ENCODE measurements around the gene HSBP1. TPM values are rescaled to one million over a fixed set of nuclear protein-coding genes. Genes with fewer than 3 reads are reported as not detected.

HSBP1 gene
- total and polyA plus RNA-seq, 9 of the 15 experiments (the other 6 are each of a cell fraction or from before 2014, with no cell fraction given), result 84.9 to 677 (median 204) TPM

DNA sequence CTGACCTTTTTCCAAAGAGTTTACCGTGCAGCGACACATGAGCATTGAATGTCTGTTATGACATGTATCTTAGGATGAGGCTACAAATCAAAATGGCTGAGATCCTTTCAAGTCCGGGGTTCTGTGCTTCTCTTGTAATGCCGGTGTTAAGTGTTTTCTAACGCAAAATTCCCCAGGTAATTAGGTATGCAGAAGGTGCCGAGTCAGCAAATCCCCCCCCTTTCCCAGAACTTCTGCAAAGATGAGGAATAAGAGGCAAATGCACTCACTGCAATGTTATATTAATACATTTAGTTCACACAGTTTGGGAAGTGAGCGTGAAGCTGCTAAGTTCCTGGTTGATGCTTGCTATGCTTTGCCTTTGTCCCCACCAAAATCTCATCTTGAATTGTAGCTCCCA, 54.9 kb downstream of the HSBP1 start (continued):
- TF ChIP-seq, protein P1, sequence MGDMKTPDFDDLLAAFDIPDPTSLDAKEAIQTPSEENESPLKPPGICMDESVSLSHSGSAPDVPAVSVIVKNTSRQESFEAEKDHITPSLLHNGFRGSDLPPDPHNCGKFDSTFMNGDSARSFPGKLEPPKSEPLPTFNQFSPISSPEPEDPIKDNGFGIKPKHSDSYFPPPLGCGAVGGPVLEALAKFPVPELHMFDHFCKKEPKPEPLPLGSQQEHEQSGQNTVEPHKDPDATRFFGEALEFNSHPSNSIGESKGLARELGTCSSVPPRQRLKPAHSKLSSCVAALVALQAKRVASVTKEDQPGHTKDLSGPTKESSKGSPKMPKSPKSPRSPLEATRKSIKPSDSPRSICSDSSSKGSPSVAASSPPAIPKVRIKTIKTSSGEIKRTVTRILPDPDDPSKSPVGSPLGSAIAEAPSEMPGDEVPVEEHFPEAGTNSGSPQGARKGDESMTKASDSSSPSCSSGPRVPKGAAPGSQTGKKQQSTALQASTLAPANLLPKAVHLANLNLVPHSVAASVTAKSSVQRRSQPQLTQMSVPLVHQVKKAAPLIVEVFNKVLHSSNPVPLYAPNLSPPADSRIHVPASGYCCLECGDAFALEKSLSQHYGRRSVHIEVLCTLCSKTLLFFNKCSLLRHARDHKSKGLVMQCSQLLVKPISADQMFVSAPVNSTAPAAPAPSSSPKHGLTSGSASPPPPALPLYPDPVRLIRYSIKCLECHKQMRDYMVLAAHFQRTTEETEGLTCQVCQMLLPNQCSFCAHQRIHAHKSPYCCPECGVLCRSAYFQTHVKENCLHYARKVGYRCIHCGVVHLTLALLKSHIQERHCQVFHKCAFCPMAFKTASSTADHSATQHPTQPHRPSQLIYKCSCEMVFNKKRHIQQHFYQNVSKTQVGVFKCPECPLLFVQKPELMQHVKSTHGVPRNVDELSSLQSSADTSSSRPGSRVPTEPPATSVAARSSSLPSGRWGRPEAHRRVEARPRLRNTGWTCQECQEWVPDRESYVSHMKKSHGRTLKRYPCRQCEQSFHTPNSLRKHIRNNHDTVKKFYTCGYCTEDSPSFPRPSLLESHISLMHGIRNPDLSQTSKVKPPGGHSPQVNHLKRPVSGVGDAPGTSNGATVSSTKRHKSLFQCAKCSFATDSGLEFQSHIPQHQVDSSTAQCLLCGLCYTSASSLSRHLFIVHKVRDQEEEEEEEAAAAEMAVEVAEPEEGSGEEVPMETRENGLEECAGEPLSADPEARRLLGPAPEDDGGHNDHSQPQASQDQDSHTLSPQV (IDR thresholded peaks at IDR 0.05), result no peak
- TF ChIP-seq ZC3H8 (IDR thresholded peaks at IDR 0.05), result no peak
- TF ChIP-seq HNRNPL (IDR thresholded peaks at IDR 0.05; ENCODE audit: low read depth, low read length), result no peak
- peak; percentile 66 for TF ChIP-seq C11orf30 (IDR thresholded peaks at IDR 0.05; ENCODE audit: low read depth)
- TF ChIP-seq MTF1 (CRISPR knock-in tag; IDR thresholded peaks at IDR 0.05; ENCODE audit: borderline replicate concordance), result no peak
- TF ChIP-seq RFX5 (IDR thresholded peaks at IDR 0.05; ENCODE audit: low read depth, low read length), result no peak
- TF ChIP-seq POLR2G (IDR thresholded peaks at IDR 0.05; ENCODE audit: low read depth, low read length), result no peak
- peak; percentile 87 for TF ChIP-seq MAFF (IDR thresholded peaks at IDR 0.05; ENCODE audit: low read length)
- TF ChIP-seq, protein P2, sequence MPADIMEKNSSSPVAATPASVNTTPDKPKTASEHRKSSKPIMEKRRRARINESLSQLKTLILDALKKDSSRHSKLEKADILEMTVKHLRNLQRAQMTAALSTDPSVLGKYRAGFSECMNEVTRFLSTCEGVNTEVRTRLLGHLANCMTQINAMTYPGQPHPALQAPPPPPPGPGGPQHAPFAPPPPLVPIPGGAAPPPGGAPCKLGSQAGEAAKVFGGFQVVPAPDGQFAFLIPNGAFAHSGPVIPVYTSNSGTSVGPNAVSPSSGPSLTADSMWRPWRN (IDR thresholded peaks at IDR 0.05; ENCODE audit: low read depth), result no peak
- no peak for TF ChIP-seq ZNF347 (CRISPR knock-in tag; IDR thresholded peaks at IDR 0.05; ENCODE audit: low read depth)
- TF ChIP-seq HMG20A (CRISPR knock-in tag; conservative IDR thresholded peaks at IDR 0.05), result no peak
- no peak for TF ChIP-seq TCF7L2 (IDR thresholded peaks at IDR 0.05; ENCODE audit: low read depth, low read length)
- no peak for TF ChIP-seq ZNF143 (CRISPR knock-in tag; IDR thresholded peaks at IDR 0.05)
- TF ChIP-seq JUNB (CRISPR knock-in tag; conservative IDR thresholded peaks at IDR 0.05), result no peak
- TF ChIP-seq KLF10 (CRISPR knock-in tag; IDR thresholded peaks at IDR 0.05), result no peak
- peak; percentile 83 for TF ChIP-seq ZNF316 (IDR thresholded peaks at IDR 0.05)
- TF ChIP-seq SRSF9 (IDR thresholded peaks at IDR 0.05; ENCODE audit: borderline replicate concordance, low read depth, low read length), result no peak

All from K562 (cell line).